CD1c-positive myeloid dendritic cell (primary cell): ENCODE results near the gene ZXDC.

ENCODE experiments used
- DNase-seq: peaks from one replicate; pipeline ENCODE4 v3.0.0-alpha.2; 2016; ENCODE audit errors: extremely low spot score

The ZXDC gene

GRCh38 chr3:126473292-126474168, 2.2 kb downstream of the ZXDC start:
- DNase-seq = peak; percentile 17

- peak; percentile 96 for DNase-seq
Observed at GRCh38 chr3:126472277-126473006, 3.2 kb downstream of the ZXDC start.

- DNase-seq = no peak
Observed at GRCh38 chr3:126469479-126469878, 6.2 kb downstream of the ZXDC start.

GRCh38 chr3:126468028-126468891, 7.4 kb downstream of the ZXDC start:
- peak; percentile 47 for DNase-seq

GRCh38 chr3:126467611-126467955, 8.1 kb downstream of the ZXDC start:
- DNase-seq = no peak

- DNase-seq = peak; percentile 38
Observed at GRCh38 chr3:126466886-126467610, 8.6 kb downstream of the ZXDC start.

GRCh38 chr3:126465928-126466544, 9.7 kb downstream of the ZXDC start:
- peak; percentile 86 for DNase-seq

GRCh38 chr3:126464997-126465396, 10.7 kb downstream of the ZXDC start:
- no peak for DNase-seq

GRCh38 chr3:126464494-126464893, 11.2 kb downstream of the ZXDC start:
- DNase-seq = peak; percentile 64

GRCh38 chr3:126464093-126464492, 11.6 kb downstream of the ZXDC start:
- DNase-seq = no peak

- DNase-seq = no peak
Observed at GRCh38 chr3:126463521-126463920, 12.2 kb downstream of the ZXDC start.

- no peak for DNase-seq
Observed at GRCh38 chr3:126461450-126462070, 14.1 kb downstream of the ZXDC start.

GRCh38 chr3:126460381-126460780, 15.3 kb downstream of the ZXDC start:
- DNase-seq = no peak

- DNase-seq = no peak
Observed at GRCh38 chr3:126459763-126460127, 15.9 kb downstream of the ZXDC start.

GRCh38 chr3:126459111-126459762, 16.5 kb downstream of the ZXDC start:
- no peak for DNase-seq

GRCh38 chr3:126456766-126457388, 18.8 kb downstream of the ZXDC start:
- no peak for DNase-seq

- DNase-seq = no peak
Observed at GRCh38 chr3:126456211-126456610, 19.5 kb downstream of the ZXDC start.

- DNase-seq = no peak
Observed at GRCh38 chr3:126454437-126455198, 21.1 kb downstream of the ZXDC start.

- no peak for DNase-seq
Observed at GRCh38 chr3:126454025-126454424, 21.7 kb downstream of the ZXDC start.
